Nephron progenitor cell (in vitro differentiated cells): ENCODE results near the gene GALNT12.

Experiments
- DNase-seq: peaks from one replicate; pipeline ENCODE4 v3.0.0; 2021
- H3K27ac Mint-ChIP-seq: 2 replicates; pipeline ENCODE4 v1.8.0; 2021; ENCODE audit warnings: mild to moderate bottlenecking, moderate library complexity, mixed read lengths
- H3K27me3 Mint-ChIP-seq: 2 replicates; pipeline ENCODE4 v1.8.0; 2021; ENCODE audit warnings: mild to moderate bottlenecking, low read depth, mixed read lengths; ENCODE audit not compliant: poor library complexity
- H3K36me3 Mint-ChIP-seq: 2 replicates; pipeline ENCODE4 v1.8.0; 2021; ENCODE audit warnings: low read depth, mixed read lengths
- H3K4me1 Mint-ChIP-seq: 2 replicates; pipeline ENCODE4 v1.8.0; 2021; ENCODE audit warnings: mixed read lengths
- H3K4me3 Mint-ChIP-seq: 2 replicates; pipeline ENCODE4 v1.8.0; 2021; ENCODE audit warnings: mild to moderate bottlenecking, moderate library complexity, mixed read lengths
- H3K9me3 Mint-ChIP-seq: 2 replicates; pipeline ENCODE4 v1.8.0; 2021; ENCODE audit warnings: mild to moderate bottlenecking, moderate library complexity, mixed read lengths
- CTCF ChIP-seq: fragments of 200-600 bp; sonication (generic); IDR thresholded peaks from 2 replicates; pipeline ENCODE4 v1.5.0; 2021; ENCODE audit warnings: antibody characterized with exemption

GALNT12 gene

GRCh38 chr9:98879963-98880310, 72.5 kb downstream of the GALNT12 start:
- Mint-ChIP-seq H3K27ac (no peak overlapping the region), H3K36me3 (no peaks in the 10 kb centered on the region), H3K27me3 (peaks cover 17% of the 10 kb centered on the region), H3K4me1 (peaks cover 9% of the 10 kb centered on the region), H3K4me3 (no peak overlapping the region), H3K9me3 (no peaks in the 10 kb centered on the region)
- no peak for DNase-seq
- no peak for TF ChIP-seq CTCF

- H3K4me1 Mint-ChIP-seq = peaks cover 9% of the 10 kb centered on the region
- no peaks in the 10 kb centered on the region for H3K9me3 Mint-ChIP-seq
- H3K27ac Mint-ChIP-seq = no peak overlapping the region
- H3K4me3 Mint-ChIP-seq = no peak overlapping the region
- TF ChIP-seq CTCF = no peak
- H3K36me3 Mint-ChIP-seq = no peaks in the 10 kb centered on the region
- DNase-seq = no peak
- peaks cover 17% of the 10 kb centered on the region for H3K27me3 Mint-ChIP-seq
These were observed 73.0 kb downstream of the GALNT12 start for GRCh38 chr9:98880311-98881015.

- H3K36me3 Mint-ChIP-seq = no peaks in the 10 kb centered on the region
These were observed 73.9 kb downstream of the GALNT12 start for GRCh38 chr9:98881356-98881755.

GRCh38 chr9:98881836-98882568, 74.5 kb downstream of the GALNT12 start:
- Mint-ChIP-seq H3K9me3 (no peaks in the 10 kb centered on the region), H3K36me3 (no peaks in the 10 kb centered on the region), H3K27me3 (peaks cover 17% of the 10 kb centered on the region), H3K4me1 (peaks cover 9% of the 10 kb centered on the region), H3K27ac (no peak overlapping the region), H3K4me3 (no peak overlapping the region)
- no peak for TF ChIP-seq CTCF
- DNase-seq = no peak

More at GRCh38 chr9:98881356-98881755, 73.9 kb downstream of the GALNT12 start:
- no peak for DNase-seq
- H3K27me3 Mint-ChIP-seq = peaks cover 17% of the 10 kb centered on the region
- no peak overlapping the region for H3K27ac Mint-ChIP-seq
- no peak overlapping the region for H3K4me3 Mint-ChIP-seq
- H3K9me3 Mint-ChIP-seq = no peaks in the 10 kb centered on the region
- peaks cover 9% of the 10 kb centered on the region for H3K4me1 Mint-ChIP-seq
- TF ChIP-seq CTCF = no peak

- peaks cover 9% of the 10 kb centered on the region for H3K4me1 Mint-ChIP-seq
- no peak for TF ChIP-seq CTCF
- no peak overlapping the region for H3K27ac Mint-ChIP-seq
- H3K36me3 Mint-ChIP-seq = no peaks in the 10 kb centered on the region
- H3K4me3 Mint-ChIP-seq = no peak overlapping the region
- peaks cover 14% of the 10 kb centered on the region for H3K27me3 Mint-ChIP-seq
- DNase-seq = no peak
- H3K9me3 Mint-ChIP-seq = no peaks in the 10 kb centered on the region
These were observed 75.1 kb downstream of the GALNT12 start for GRCh38 chr9:98882569-98882923.

- H3K9me3 Mint-ChIP-seq = no peaks in the 10 kb centered on the region
- H3K4me3 Mint-ChIP-seq = no peak overlapping the region
- no peaks in the 10 kb centered on the region for H3K36me3 Mint-ChIP-seq
- DNase-seq = no peak
- H3K4me1 Mint-ChIP-seq = peaks cover 9% of the 10 kb centered on the region
- H3K27ac Mint-ChIP-seq = no peak overlapping the region
- H3K27me3 Mint-ChIP-seq = peaks cover 13% of the 10 kb centered on the region
- no peak for TF ChIP-seq CTCF
These were observed 75.8 kb downstream of the GALNT12 start for GRCh38 chr9:98883276-98883675.
